NK-92 treated with Interleukin-12 subunit alpha and Interleukin-12 subunit beta, amount 100 ng/mL, for 24 hours (cell line): ENCODE measurements around the gene C5.

Experiments used
- DNase-seq: peaks from one replicate; lab custom pipeline; 2025; lab: John Stamatoyannopoulos, UW

C5 gene

GRCh38 chr9:120924698-120925534, 125.2 kb downstream of the C5 start:
- DNase-seq = peak; percentile 49

- DNase-seq = no peak
Measured at GRCh38 chr9:120923620-120924328, 126.3 kb downstream of the C5 start.

GRCh38 chr9:120922404-120923195, 127.5 kb downstream of the C5 start:
- no peak for DNase-seq

GRCh38 chr9:120921661-120922181, 128.4 kb downstream of the C5 start:
- no peak for DNase-seq

GRCh38 chr9:120920806-120921178, 129.3 kb downstream of the C5 start:
- DNase-seq = no peak

GRCh38 chr9:120919843-120920805, 130.0 kb downstream of the C5 start:
- no peak for DNase-seq

- no peak for DNase-seq
Measured at GRCh38 chr9:120918931-120919842, 130.9 kb downstream of the C5 start.

GRCh38 chr9:120917929-120918762, 131.9 kb downstream of the C5 start:
- no peak for DNase-seq

- DNase-seq = no peak
Measured at GRCh38 chr9:120916991-120917880, 132.8 kb downstream of the C5 start.

GRCh38 chr9:120916588-120916987, 133.5 kb downstream of the C5 start:
- no peak for DNase-seq

GRCh38 chr9:120915854-120916470, 134.1 kb downstream of the C5 start:
- DNase-seq = no peak

GRCh38 chr9:120914953-120915352, 135.1 kb downstream of the C5 start:
- DNase-seq = no peak

- no peak for DNase-seq
Measured at GRCh38 chr9:120914396-120914795, 135.7 kb downstream of the C5 start.

- no peak for DNase-seq
Measured at GRCh38 chr9:120913647-120914264, 136.3 kb downstream of the C5 start.

- no peak for DNase-seq
Measured at GRCh38 chr9:120912958-120913646, 137.0 kb downstream of the C5 start.

- DNase-seq = no peak
Measured at GRCh38 chr9:120911295-120911837, 138.7 kb downstream of the C5 start.
